GM18502 (cell line): ENCODE measurements around the gene PALLD.

Experiments
- ATAC-seq: cut with Tn5 transposase; IDR thresholded peaks from one replicate; pipeline ENCODE4 v1.9.1; 2021; ENCODE audit warnings: mild to moderate bottlenecking; ENCODE audit not compliant: unreplicated experiment, poor library complexity

PALLD gene

GRCh38 chr4:168658751-168659150 lies 161.9 kb downstream of the PALLD start:
- ATAC-seq = no peak

- ATAC-seq = no peak
These were observed 163.1 kb downstream of the PALLD start for GRCh38 chr4:168659741-168660465.

- ATAC-seq = no peak
These were observed 165.6 kb downstream of the PALLD start for GRCh38 chr4:168662297-168662984.

GRCh38 chr4:168664242-168664891 lies 167.5 kb downstream of the PALLD start:
- no peak for ATAC-seq

- ATAC-seq = no peak
These were observed 169.7 kb downstream of the PALLD start for GRCh38 chr4:168666531-168666930.

- ATAC-seq = no peak
These were observed 170.5 kb downstream of the PALLD start for GRCh38 chr4:168667376-168667775.

GRCh38 chr4:168667921-168668320 lies 171.1 kb downstream of the PALLD start:
- ATAC-seq = no peak

GRCh38 chr4:168673476-168673875 lies 176.6 kb downstream of the PALLD start:
- no peak for ATAC-seq

GRCh38 chr4:168674077-168674747 lies 177.4 kb downstream of the PALLD start:
- no peak for ATAC-seq

- ATAC-seq = no peak
These were observed 178.0 kb downstream of the PALLD start for GRCh38 chr4:168674866-168675265.

- no peak for ATAC-seq
These were observed 180.2 kb downstream of the PALLD start for GRCh38 chr4:168677063-168677462.

GRCh38 chr4:168677879-168678278 lies 181.0 kb downstream of the PALLD start:
- ATAC-seq = no peak

GRCh38 chr4:168678751-168679366 lies 182.0 kb downstream of the PALLD start:
- ATAC-seq = no peak

GRCh38 chr4:168679397-168679796 lies 182.5 kb downstream of the PALLD start:
- no peak for ATAC-seq

GRCh38 chr4:168679819-168680218 lies 183.0 kb downstream of the PALLD start:
- ATAC-seq = no peak

GRCh38 chr4:168682898-168683500 lies 186.1 kb downstream of the PALLD start:
- no peak for ATAC-seq

- ATAC-seq = no peak
These were observed 186.7 kb downstream of the PALLD start for GRCh38 chr4:168683595-168683994.

- ATAC-seq = peak; percentile 93
These were observed 188.4 kb downstream of the PALLD start for GRCh38 chr4:168685136-168685809.

GRCh38 chr4:168688584-168688983 lies 191.7 kb downstream of the PALLD start:
- ATAC-seq = no peak
